Activated CD4-positive, alpha-beta T cell treated with anti-CD3 and anti-CD28 coated beads, Interleukin-2, Interleukin-6, amounts not matched to agents 100 ng/mL and 50 ng/mL, durations not matched to agents 16 hours and 8 hours (primary cell): ENCODE results near the gene GLIS1.

Experiments
- DNase-seq: peaks from one replicate; pipeline ENCODE4 v3.0.0-alpha.2; 2020

Gene GLIS1

DNA sequence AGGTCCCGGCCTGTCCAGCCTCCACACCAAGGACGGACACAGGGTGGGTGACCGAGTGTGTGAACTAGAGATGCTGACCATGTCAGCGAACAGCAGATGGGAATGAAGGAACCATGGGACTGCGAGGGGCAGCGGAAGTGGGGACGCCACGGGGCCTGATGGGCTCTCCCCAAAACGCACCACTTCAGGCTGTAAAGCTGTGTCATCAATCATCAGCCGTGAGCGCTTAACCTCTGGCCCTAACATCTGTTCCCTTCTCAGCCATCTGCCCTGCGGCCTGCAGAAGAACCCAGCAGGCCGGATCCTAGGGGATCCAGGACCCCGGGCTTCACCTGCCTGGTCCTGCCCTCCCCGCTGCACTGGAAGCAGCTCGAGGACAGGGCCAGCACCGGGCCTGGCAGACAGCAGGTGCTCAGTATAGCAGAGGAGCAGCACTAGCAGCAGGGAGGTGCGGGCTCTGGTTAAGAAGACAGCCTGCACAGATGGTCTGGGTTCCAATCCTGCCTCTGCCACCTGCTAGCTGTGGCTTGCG lies 221.1 kb downstream of the GLIS1 start:
- no peak for DNase-seq

GRCh38 chr1:53517109-53517508 lies 221.9 kb downstream of the GLIS1 start:
- no peak for DNase-seq

GRCh38 chr1:53516181-53516580 lies 222.8 kb downstream of the GLIS1 start:
- no peak for DNase-seq

DNA sequence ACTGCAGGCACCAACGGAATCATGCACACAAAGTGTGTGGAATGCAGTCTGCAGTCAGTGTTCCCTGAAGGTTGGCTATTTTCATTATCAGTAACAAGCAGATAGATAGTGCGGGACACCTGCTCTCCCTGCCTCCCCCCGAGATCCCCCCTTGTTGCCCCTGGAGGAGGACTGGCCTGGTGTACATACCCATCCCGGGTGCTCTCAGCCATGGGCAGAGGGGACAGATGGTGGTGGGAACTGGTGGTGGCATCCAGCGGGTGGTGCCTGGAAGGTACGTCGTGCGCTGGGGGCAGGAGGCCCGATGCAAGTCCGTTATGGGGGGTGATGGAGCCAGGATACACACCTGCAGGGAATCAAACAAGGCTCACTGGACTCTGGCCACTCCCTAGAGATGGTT lies 224.5 kb downstream of the GLIS1 start:
- DNase-seq, result no peak

DNA sequence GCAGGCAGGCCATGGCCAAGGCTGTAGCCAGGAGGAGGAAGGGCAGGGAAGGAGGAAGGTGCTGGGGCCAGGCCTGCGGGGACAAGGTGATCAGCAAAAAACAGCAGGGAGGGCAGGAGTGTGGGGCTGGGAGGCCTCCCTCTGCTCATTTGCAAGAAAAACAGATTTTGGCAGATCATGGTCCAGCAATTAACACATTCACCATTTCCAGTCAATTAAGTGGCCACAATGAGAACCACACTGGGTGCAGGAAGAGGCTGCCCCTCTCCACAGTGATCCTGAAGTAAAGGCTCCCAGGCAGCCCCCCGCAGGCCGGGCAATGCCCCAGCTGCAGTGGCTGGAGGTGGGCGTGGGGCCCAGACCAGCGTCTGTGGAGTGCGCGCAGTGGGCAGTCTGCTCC lies 225.1 kb downstream of the GLIS1 start:
- DNase-seq, result no peak

DNA sequence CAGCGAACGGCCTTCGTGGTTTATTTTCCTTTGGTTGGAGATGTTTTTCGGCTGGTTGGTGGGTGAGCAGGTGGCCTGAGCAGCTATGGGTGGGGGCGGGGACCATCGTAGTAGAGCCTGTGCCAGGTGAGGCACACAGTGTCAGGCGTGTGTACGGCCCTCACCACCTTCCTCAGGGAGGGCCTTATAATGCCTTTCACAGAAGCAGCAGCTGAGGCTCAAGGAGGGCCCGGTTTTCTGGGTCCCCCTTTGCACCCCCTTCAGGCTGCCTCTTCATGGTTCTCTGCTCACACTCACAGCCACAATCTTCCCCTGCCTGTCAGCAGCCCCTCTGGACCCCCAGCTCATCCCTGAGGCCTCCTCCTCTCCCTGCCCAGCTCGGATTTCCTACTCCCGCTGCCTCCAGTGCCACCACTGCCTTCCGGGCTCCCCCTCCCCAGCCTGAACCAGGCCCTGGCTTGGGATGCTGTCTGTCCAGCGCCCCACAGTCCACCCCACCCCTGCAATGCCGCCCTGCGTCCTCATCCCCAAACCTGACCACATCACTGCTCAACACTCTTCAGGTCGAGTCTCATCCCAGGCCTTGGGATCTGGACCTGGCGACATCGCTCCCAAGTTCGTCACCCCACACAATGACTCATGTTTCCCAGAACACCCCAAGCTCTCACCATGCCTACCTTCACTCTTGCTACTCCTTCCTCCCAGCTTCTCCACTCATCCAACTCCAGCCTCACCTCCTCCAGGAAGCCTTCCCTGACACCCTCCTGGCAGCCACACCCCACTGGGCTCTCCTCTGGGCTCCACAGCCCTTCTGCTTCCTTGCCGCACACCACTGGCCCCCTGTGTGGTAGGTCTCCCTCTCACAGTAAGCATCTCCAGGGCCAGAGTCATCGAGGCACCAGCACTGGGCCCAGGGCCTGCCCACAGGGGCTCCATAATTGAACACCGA lies 225.9 kb downstream of the GLIS1 start:
- DNase-seq, result no peak

DNA sequence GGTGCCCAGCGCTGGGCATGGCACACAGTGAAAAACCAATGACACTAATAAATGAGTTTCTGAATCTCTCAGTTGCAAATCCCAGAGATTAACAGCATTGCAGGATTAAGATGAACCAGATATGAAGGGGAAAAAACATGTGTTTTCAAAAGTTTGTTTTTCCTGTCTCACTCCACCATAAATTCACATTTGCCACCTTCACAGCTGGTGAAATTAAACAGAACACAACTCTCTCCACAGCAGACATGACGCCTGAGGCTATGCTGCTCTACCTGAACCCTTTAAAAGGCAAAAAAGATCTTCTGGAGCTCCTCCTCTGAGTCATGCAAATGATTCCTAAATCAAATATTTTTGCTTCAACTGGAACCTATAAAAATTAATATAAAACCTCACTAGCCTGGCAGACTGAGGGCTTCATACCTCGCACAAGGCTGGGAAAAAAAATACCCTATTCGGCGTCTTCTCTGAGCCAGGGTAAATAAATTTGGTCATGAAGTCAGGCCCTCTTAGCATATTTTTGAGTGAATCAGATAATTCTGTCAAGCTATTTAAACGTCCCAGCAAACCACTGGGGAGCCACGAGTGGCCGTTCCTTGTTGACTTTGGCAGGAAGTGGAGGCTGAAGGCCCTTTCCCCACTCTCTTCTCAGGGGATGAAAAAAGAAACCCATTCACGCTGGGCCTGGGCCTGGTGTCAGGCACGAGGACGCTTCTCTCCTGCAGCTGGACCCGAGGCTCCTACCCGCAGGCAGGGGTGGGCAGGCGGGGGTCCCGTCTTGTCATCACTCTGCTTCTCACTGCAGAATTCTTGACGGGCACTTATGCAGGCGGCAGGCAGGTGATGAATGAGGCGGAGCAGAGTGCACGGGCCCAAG lies 226.8 kb downstream of the GLIS1 start:
- no peak for DNase-seq

DNA sequence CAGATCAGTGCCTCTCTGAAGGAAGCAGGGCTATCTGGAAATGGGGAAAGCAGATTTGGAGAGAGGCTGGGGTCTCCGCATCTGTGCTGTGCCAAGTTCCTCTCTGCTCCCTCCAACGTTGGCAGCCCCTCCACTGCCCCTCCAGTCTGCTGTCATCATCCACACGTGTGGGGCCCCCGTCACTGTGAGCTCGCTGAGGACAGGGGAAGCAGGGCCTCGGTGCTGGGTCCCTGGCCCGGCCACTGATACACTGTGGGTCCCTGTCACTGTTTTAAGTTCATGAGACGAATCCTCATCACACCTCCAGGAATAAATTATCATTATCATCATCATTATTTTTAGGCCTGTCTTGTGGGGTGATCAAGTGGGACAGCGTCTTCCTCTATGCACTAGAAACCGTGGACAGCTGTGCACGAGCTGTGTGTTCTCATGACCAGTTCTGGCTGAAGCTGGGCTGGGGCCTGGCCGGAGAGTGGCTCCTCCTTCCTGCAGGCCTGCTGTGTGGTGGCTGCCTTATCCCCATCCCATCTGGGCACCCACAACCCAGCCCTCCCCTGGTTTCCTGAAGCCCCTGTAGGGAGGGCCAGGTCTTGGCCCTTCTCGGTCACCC lies 227.5 kb downstream of the GLIS1 start:
- no peak for DNase-seq

GRCh38 chr1:53510215-53510614 lies 228.7 kb downstream of the GLIS1 start:
- no peak for DNase-seq

GRCh38 chr1:53509775-53510174 lies 229.2 kb downstream of the GLIS1 start:
- no peak for DNase-seq

DNA sequence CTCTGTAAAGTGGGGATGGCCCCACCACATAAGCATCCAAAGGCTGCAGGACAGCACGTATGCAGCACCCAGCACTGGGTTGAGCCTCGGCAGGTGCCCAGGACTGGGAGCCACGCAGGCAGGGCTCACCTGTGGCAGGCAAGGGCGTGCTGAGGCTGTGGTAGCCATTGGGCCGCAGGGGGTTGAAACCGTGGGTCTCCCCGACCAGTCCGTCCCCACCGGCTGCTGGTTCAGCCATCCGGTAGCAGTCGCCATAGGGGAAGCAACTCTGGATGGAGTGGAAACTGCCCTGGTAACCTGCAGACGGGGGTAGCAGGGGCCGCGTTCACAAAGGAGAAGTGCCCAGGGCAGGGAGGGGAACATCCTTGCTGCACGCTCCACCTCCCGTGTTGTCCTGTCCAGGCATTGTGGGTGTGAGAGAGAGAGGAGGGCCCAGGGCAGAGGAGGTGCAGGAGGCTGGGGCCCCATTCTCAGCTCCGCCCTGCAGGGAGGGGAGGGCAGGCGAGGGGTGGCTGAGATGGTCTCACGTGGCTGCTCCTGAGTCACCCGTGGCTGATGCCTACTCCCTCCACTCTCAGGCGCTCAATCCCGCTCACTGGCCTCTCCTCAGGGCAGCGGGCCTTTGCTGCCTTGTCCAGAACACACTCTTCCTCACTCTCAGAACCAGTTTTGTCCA lies 229.8 kb downstream of the GLIS1 start:
- DNase-seq, result no peak

- DNase-seq, result no peak
Measured at GRCh38 chr1:53508056-53508990, 230.6 kb downstream of the GLIS1 start.

DNA sequence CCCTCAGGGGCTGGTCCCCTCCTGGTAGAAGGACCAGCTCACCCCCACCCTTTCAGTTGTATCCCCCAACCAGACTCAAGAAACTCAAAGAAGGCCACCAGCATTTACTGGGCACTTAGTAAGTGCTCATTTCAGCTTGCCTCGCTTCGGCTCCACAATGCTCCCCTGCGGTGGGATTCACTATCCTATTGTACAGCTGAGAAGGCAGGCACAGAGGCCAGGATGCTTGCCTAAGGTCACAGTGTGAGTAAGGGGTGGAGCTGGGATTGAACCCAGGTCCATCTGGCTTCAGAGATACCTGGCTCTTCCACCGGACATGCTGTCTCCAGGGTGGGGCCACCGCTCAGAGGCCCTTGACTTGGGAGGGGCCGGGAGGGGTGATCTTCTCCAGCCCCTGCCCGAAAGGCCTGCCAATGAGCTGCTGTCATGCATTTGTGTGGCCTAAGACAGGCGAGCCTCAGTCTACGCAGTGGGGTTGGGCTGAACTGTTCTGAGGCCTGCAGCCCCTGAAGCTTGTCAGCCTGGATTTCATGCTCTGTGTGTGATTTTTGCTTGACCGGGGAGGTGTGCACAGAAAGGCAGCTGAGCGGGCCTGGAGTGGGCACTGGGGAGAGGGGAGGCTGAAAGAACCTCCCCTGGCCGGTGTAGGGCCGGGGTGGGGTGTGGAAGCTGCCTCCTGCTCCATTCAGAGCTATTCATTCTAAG lies 231.7 kb downstream of the GLIS1 start:
- no peak for DNase-seq

DNA sequence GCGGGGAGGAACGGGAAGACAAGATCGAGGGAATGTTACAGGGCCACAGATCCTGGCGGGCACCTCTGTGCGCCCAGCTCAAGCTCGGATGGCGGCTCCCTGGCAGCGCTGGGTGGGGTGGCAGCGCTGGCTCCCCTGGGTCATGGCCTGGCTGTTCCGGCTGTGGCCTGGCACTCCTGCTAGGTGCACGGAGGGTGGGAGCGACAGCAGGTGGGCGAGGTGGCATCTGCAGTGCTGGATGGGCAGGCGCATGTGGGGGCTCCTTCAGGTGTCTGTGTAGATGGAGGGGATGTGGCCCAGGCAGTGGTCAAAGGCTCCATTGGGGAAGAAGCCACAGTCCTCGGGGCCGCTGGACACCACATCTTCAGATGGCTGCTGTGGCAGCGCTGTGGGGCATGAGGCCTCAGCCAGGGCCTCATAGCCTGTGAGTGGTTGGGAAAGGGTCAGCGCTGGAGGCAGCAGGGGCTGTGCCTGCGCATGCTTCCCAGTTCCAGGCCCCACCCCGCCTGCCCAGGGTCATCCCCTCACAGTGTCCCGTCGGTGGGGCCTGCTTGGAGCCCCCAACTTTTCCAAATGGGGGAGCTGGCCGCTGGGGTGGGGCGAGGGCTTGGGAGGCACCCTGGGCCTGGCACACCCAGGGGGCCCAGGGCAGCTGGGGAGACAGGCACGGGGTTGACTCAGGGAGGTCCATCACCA lies 232.5 kb downstream of the GLIS1 start:
- no peak for DNase-seq

- no peak for DNase-seq
Measured at GRCh38 chr1:53505891-53506290, 233.1 kb downstream of the GLIS1 start.

- no peak for DNase-seq
Measured at GRCh38 chr1:53505401-53505800, 233.6 kb downstream of the GLIS1 start.

- DNase-seq, result no peak
Measured at GRCh38 chr1:53504901-53505300, 234.1 kb downstream of the GLIS1 start.

DNA sequence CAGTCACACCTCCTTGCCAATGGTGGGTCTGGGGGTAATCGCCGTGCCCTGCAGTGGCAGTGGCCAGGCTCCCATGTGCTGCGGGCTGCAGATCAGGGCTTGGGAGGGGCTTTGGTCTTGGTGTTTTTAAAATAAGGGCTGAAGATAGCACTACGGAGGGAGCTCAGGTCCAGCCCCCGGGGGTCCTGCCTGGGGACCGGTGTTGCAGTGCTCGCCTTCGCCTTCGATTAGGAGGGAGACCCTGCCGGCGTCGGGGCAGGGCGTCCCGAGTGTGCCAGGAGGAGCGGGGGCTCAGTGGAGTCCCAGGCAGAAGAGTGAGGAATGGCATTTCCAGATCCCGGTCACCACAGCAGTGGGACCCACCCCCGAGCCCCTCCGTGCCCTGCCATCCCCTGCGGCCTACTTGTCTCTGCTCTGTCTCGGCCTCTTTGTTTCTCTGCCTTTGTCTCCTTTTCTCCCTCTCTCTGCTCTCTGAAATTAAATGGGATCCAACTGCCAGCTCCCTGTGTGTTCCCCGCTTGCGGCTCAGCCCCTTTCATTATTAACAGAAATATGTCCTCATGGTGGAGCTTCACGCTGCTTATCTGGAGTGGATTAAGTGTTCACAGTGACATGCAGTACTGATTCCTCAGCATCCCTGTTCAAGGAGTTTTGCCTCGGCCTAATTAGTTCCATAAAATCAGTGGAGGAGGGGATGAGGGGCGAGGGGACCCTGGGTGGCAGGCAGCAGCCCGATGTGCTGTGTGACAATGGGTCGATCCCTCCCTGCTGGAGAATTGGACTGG lies 235.3 kb downstream of the GLIS1 start:
- no peak for DNase-seq
